GM12872 (cell line): ENCODE measurements around the gene CLN5.

ENCODE experiments used
- CTCF ChIP-seq: IDR thresholded peaks from 3 replicates; pipeline ENCODE4 v1.5.1; 2011; ENCODE audit warnings: low read depth, mild to moderate bottlenecking, low read length, moderate library complexity; ENCODE audit not compliant: insufficient read depth

CLN5 gene

DNA sequence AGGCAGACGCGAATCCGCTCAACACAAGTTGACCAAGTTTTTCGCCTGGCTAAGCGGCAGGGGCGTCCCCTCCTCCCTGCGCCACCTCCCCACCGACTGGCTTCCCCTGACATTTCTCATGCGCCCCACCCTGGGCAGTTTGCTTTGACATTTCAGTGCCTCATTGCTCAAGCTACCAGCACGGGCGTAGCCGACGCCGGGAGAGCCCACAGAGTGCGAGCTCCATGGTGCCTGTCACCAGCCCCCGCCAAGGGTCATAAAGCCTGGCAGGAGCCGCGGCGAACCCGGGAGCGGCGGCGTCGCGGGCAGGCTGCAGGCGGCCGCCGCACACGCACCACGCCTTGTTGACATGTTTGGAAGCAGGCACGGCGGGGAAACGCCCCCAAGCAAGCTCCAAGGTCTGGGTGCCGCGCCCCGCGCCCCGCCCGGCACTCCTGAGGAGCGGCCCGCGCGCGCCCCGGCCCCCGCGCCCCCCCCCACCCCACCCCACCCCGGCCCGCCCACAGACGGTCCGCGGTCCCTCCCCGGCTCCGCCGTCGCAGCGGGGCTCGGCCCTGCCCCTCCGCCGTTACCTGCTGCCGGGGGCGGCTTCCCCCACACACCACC is 34.5 kb downstream of the CLN5 start:
- no peak for TF ChIP-seq CTCF

DNA sequence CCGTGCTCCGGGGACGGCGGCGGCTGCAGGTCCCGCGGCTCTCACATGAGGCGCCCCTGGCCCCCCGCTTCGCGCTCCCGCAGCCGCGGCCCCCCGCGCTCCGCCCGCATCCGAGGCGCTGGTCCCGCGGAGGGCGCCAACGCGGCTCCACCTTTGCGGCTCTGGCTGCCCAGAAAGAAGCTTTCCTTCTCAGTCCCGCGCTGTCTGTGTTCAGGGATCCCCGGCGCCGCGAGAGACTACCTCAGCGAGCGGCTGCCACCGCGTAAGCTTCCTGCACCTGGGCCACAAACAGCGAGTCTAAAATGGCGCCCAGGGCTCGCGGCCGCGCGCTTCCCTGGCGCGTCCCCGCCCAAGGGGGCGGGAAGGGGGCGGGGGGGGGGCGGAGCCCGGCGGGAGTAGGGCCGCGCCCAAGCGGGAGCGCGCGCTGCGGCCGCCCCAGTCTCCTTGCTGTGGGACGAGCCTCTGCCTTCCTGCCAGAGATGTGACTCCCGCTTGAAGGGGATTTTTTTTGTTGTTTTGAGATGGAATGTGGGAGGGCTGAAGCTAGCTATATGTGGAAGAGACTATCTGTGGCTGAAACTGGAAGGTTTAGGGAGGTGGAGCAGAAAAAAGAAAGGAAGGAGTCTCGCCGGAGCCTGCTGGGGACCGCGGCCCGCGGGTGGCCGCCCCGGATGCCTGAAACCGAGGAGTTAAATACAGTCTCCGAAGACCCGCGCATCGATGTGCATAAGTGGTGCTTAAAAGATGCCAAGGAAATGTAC is 35.2 kb downstream of the CLN5 start, which contains the start of gene FBXL3:
Gene FBXL3, minus strand, starts transcription at position 299 of the 761 bp plus-strand sequence. CDS start 5,299 bp downstream, outside the sequence.
- no peak for TF ChIP-seq CTCF

DNA sequence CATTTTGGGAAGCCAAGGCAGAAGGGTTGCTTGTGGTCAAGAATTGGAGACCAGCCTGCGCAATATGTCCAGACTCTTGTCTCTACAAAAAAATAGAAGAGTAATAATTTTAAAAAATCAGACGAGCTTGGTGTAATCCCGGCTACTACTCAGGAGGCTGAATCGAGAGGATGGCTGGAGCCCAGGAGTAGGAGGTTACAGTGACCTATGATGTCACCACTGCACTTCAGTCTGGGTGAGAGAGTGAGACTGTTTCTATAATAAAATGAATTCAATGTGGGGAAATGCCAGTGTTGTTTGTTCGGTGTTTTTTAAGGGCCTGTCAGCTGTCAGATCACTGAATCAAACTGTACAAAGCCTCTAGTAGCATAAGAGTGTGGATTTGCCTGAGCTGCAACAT is 36.3 kb downstream of the CLN5 start:
- no peak for TF ChIP-seq CTCF

DNA sequence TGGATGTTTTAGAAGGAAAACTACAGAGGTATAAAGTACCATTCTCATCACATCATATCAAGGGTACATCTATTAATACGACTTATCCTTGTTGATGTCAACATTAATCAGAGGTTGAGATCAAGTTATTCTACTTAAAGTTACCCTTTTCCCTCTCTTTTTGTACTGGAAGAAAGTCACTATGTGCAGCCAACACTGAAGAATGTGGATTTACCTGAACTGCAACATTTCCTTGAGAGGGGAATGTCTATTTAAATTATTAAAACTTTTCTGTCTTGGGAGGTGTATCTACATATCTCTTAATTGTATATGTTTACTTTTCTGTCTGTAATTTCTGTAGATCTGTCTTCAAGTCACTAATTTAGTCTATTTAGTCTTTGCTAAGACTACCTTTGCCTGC is 37.6 kb downstream of the CLN5 start:
- TF ChIP-seq CTCF, result no peak

- TF ChIP-seq CTCF, result no peak
These were observed 39.9 kb downstream of the CLN5 start for GRCh38 chr13:77031656-77032243.

GRCh38 chr13:77033717-77034302 is 41.9 kb downstream of the CLN5 start:
- no peak for TF ChIP-seq CTCF

DNA sequence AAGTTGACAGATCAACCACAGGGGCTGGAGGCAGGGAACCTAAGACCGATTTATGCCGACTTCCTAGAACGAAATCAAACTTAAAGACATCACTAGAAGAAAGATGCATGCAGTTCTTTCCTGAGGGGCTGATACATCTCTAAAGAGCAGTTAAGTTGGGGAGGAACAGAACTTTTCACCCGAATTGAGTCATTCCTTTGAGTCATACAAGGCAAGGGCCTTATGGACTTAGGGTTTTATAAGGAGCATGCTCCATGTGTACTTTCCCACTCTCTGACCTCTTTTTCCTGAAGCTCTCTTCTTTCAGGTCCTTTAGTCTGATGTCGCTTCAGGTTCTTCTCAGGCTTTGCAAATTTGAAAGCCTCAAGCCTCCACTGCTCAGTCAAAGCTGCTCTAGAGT is 43.0 kb downstream of the CLN5 start:
- no peak for TF ChIP-seq CTCF
